Cardiac muscle cell (in vitro differentiated cells and primary cell): ENCODE measurements around the gene PRKCH. TPM values are rescaled to one million over a fixed set of nuclear protein-coding genes. Genes with fewer than 3 reads are reported as not detected.

ENCODE experiments used
- DNase-seq, 2 donors: peaks; one replicate each; pipeline versions ENCODE4 v3.0.0 to v3.0.0-alpha.2; 2010 to 2017; ENCODE audit warnings: low read depth in 1 of 2, low spot score in 1 of 2
- H3K27ac ChIP-seq: fragments of 200-600 bp; sonication (generic); 2 replicates; pipeline ENCODE4 v1.5.1; 2016
- H3K27me3 ChIP-seq: fragments of 200-600 bp; sonication (generic); 2 replicates; pipeline ENCODE4 v1.6.0; 2016; ENCODE audit warnings: control low read depth
- H3K36me3 ChIP-seq: fragments of 200-600 bp; sonication (generic); 2 replicates; pipeline ENCODE4 v1.5.1; 2016; ENCODE audit warnings: control low read depth
- H3K4me1 ChIP-seq: fragments of 200-600 bp; sonication (generic); 2 replicates; pipeline ENCODE4 v1.8.1; 2017; ENCODE audit warnings: low read depth, mild to moderate bottlenecking, mixed run types
- H3K4me3 ChIP-seq: fragments of 200-600 bp; sonication (generic); 2 replicates; pipeline ENCODE4 v1.5.1; 2016; ENCODE audit warnings: mild to moderate bottlenecking
- H3K9me3 ChIP-seq: fragments of 200-600 bp; sonication (generic); 2 replicates; pipeline ENCODE4 v1.5.1; 2017; ENCODE audit warnings: low read depth, mild to moderate bottlenecking, control low read depth
- polyA plus RNA-seq: library from polyadenylated mRNA; unstranded; fragments of >200 nt; fragmentation: Nextera tagmentation; extraction: Ambion mirVana; gene quantifications from 2 replicates; pipeline ENCODE4 v1.2.1, GENCODE V29; 2016
- total RNA-seq: library from RNA; depleted of rRNA; stranded (reverse); fragments of >200 nt; gene quantifications from 2 replicates; pipeline ENCODE4 v1.2.3, GENCODE V29; 2016
- TF ChIP-seq, protein P1 (sequence below): IDR thresholded peaks from 2 replicates; pipeline ENCODE4 v1.5.1; 2012; ENCODE audit warnings: low read depth, mild to moderate bottlenecking, low read length

The PRKCH gene
- total and polyA plus RNA-seq, 2 experiments from 2014 or later: 51.0 to 128 TPM

DNA sequence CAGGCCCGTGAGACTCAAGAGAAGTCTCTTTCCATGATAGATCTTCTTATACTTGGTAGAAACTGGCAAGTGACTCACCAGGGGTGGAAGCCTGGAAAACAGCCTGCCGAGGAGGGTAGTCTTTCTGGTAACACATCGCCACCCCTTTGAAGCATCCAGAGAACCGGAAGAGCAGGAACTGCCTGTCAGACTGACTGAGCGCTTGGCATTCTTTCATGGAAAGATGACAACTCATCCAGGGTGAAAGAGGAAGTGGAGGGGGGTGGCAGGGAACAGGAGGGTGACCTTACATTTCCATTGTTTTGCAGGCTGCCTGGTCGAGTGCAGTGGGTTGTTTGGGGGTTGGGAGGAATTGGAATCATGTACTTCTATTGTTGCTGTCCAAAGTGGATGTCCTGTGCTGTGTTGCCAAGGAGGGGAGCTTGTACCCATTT, 34.5 kb downstream of the PRKCH start:
- no peaks in the 10 kb centered on the region for H3K27me3 ChIP-seq
- H3K27ac ChIP-seq: no peak overlapping the region
- H3K4me1 ChIP-seq: peaks cover 10% of the 10 kb centered on the region
- TF ChIP-seq, protein P1, sequence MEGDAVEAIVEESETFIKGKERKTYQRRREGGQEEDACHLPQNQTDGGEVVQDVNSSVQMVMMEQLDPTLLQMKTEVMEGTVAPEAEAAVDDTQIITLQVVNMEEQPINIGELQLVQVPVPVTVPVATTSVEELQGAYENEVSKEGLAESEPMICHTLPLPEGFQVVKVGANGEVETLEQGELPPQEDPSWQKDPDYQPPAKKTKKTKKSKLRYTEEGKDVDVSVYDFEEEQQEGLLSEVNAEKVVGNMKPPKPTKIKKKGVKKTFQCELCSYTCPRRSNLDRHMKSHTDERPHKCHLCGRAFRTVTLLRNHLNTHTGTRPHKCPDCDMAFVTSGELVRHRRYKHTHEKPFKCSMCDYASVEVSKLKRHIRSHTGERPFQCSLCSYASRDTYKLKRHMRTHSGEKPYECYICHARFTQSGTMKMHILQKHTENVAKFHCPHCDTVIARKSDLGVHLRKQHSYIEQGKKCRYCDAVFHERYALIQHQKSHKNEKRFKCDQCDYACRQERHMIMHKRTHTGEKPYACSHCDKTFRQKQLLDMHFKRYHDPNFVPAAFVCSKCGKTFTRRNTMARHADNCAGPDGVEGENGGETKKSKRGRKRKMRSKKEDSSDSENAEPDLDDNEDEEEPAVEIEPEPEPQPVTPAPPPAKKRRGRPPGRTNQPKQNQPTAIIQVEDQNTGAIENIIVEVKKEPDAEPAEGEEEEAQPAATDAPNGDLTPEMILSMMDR: no peak
- H3K36me3 ChIP-seq: no peaks in the 10 kb centered on the region
- no peaks in the 10 kb centered on the region for H3K9me3 ChIP-seq
- no peak overlapping the region for H3K4me3 ChIP-seq
- peak in 1 of 2 donors; percentile 74 for DNase-seq

DNA sequence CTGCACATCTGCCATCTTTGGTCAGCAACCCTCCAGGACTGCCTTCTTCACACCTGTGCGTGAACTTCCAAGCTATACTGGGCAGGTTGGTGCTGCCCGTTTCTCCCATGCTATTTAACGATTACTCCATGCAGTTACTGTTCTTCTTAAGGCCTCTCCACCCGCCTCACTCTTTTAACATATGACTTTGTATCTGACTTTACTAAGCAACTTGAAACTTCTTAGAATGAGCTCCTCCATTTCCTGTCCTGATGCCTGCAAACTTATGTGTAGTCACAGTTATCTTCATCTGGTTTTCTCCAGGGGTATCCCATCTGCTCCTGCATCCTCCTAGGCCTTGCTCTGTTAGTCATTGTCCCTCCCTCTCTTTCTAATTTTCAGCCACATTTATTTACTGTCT, 35.7 kb downstream of the PRKCH start:
- TF ChIP-seq, protein P1: no peak
- H3K4me3 ChIP-seq: no peak overlapping the region
- no peak for DNase-seq
- H3K36me3 ChIP-seq: no peaks in the 10 kb centered on the region
- H3K27me3 ChIP-seq: no peaks in the 10 kb centered on the region
- no peaks in the 10 kb centered on the region for H3K9me3 ChIP-seq
- H3K27ac ChIP-seq: no peak overlapping the region
- H3K4me1 ChIP-seq: peaks cover 6% of the 10 kb centered on the region

DNA sequence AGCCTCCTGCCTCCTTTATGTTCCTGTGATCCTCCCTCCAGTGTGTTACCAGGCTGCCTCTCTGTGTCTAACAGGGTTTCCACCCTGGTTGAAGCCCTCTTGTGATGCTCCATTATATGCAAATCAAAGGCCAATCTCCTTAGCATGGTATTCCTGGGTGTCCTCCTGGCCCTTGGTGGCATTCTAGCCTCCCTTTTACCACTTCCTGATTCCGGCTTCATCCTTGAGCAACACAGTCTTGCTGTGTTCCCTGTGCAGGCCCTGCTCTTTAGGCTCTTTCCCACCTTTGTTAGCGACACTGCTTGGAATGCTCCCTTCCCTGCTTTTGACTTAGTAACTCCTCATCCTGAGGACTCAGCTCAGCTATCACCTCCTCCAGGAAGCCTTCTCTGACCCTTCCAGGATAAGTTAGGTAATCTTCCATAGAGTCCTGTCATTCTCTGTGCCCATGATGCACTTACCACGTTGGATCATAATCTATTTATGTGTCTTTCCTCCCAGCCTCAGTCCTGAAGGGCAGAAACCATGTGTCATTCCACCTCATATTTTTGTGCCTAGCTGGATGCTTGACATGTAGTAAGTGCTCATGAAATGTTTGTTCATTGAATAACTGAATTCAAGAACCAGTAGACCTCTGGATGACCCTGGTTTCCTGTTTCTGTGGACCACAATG, 37.3 kb downstream of the PRKCH start:
- Histone ChIP-seq H3K27me3 (no peaks in the 10 kb centered on the region), H3K4me3 (no peak overlapping the region), H3K4me1 (peaks cover 6% of the 10 kb centered on the region), H3K36me3 (no peaks in the 10 kb centered on the region), H3K27ac (no peak overlapping the region), H3K9me3 (no peaks in the 10 kb centered on the region)
- no peak for DNase-seq
- TF ChIP-seq, protein P1: no peak

DNA sequence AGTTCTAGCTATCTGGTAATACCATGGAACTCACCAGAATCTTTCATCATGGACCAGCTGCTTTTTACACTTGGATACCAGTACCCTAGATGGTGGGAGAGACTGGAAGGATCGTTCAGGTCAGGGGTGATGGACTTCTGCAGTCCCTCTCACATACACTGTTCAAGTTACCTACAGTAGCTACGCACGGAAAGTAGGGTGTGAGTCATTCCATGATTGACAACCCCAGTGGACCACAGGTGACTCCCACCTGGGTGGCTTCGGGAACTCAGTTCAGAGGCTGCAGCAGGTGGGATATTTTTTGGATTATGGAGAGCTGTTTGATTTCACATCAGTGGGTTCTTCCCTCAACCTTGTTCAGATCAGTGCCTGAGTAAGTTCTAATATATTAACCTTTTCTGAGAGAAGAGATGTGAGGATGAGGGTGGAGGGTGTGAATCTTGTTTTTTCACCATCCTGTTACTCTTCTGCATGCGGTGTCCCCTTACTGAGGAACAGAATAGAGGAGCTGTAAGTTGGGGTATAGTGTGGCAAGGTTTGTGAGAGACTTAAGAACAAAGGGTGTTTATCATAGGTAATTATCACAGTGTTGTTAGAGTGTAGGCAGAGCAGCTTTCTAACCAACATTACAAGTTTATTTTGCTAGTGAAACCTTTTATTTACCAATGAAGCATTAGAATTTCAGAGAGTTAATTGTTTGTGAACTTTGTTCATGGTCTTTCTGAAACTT, 39.6 kb downstream of the PRKCH start:
- Histone ChIP-seq H3K9me3 (no peaks in the 10 kb centered on the region), H3K36me3 (no peaks in the 10 kb centered on the region), H3K27ac (no peak overlapping the region), H3K4me3 (no peak overlapping the region), H3K27me3 (no peaks in the 10 kb centered on the region), H3K4me1 (peaks cover 6% of the 10 kb centered on the region)
- TF ChIP-seq, protein P1: no peak
- no peak for DNase-seq

DNA sequence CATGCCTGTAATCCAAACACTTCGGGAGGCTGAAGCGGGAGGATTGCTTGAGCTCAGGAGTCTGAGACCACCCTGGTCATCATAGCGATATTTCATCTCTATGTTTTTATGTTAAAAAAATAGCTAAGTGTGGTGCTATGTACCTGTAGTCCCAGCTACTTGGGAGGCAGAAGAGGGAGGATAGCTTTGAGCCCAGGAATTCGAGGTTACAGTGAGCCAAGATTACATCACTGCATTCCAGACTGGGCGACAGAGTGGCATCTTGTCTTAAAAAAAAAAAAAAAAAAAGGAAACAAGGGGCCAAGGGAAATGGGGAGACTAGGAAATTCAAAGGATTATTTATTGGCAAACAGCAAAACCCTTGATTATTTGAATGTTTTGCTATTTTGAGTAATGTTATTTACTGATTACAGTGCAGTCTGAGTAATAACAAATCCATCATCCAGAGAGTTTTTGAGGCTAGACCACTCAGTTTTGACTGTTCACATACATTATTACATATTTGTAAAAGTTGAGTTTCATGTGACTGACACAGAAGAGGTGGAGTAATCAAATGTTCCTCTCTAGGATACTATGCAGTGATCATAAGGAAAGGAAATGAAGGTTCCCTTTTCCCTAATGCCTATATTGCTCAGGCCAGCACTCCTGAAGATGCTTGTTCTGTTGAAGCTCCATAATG, 40.8 kb downstream of the PRKCH start:
- Histone ChIP-seq H3K27ac (no peak overlapping the region), H3K27me3 (no peaks in the 10 kb centered on the region), H3K9me3 (no peaks in the 10 kb centered on the region), H3K4me1 (peaks cover 12% of the 10 kb centered on the region), H3K36me3 (no peaks in the 10 kb centered on the region), H3K4me3 (no peak overlapping the region)
- TF ChIP-seq, protein P1: no peak
- DNase-seq: no peak
